ENCODE data around the gene SLC25A45.
A peak's percentile ranks its signal among the peaks of the same experiment; 100 is the strongest.
"Not testable (repeated sequence)": the region's sequence is repeated elsewhere in the genome, so short reads cannot be mapped to it uniquely, and the experiment has no call there.

Gene SLC25A45

GRCh38 chr11:65355776-65356393 lies 26.6 kb downstream of the SLC25A45 start:
- no peak for DNase-seq

- DNase-seq, result peak; percentile 47
Observed at GRCh38 chr11:65355013-65355775, 27.3 kb downstream of the SLC25A45 start.

GRCh38 chr11:65354265-65355012 lies 28.0 kb downstream of the SLC25A45 start, which contains the start of gene TIGD3:
TIGD3 (plus strand) TSS chr11:65354751; CDS start chr11:65355809, 1,058 bp downstream.
- DNase-seq, result peak; percentile 97

GRCh38 chr11:65353900-65354264 lies 28.6 kb downstream of the SLC25A45 start:
- DNase-seq, result no peak

DNA sequence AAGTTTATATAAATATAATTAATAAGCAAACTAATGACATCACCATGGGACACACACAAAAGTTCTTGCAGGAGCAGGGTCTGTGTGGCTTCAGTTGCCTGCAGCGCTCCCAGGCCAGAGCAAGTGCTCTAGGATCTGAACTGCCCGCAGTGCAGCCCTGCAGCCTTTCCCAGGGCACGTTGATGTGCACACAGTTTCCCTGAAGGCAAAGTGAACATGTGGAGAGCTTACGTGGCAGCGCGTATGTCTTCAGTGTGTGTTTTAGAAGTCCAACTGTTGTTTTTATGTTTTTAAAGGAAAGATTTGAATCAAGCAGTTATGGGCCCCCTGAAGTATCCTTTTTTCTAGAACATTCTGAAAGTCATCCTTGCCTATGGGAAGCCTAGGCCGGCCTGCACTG lies 29.1 kb downstream of the SLC25A45 start:
- no peak for DNase-seq

DNA sequence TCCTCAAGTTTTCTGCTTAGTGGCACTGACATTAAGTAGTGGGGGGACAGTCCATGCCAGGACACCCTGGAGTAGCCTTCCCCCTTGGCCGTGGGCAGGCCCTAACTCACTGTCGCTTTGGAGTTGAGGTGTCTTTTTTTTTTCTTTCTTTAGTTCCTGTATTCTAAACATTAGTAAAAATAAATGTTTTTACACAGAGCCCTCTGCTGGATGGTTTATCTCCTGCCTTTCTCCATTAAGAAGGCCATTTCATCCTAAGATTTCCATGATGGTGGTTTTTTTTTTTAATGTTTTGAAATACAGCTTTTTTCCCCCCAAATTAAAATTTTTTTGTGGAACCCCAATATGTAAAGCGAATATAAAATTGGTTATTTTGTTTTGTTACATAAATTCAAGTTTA lies 29.7 kb downstream of the SLC25A45 start:
- DNase-seq, result no peak

GRCh38 chr11:65351511-65351910 lies 30.9 kb downstream of the SLC25A45 start:
- no peak for DNase-seq

GRCh38 chr11:65341856-65342255 lies 40.6 kb downstream of the SLC25A45 start:
- DNase-seq, result no peak

DNA sequence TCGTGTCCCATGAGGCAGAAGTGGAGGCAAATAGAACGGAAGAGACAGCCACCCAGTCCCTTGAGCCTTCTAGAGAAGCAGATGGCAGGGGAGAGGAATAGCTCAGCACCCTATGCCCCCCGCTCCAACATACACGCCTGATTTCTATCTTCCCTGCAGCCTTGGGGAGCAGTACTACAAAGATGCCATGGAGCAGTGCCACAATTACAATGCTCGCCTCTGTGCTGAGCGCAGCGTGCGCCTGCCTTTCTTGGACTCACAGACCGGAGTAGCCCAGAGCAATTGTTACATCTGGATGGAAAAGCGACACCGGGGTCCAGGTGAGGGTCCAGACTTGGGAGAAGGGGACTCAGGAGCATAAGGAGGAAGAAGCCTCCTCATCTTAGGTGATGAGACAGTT lies 42.2 kb downstream of the SLC25A45 start:
- DNase-seq, result no peak

DNA sequence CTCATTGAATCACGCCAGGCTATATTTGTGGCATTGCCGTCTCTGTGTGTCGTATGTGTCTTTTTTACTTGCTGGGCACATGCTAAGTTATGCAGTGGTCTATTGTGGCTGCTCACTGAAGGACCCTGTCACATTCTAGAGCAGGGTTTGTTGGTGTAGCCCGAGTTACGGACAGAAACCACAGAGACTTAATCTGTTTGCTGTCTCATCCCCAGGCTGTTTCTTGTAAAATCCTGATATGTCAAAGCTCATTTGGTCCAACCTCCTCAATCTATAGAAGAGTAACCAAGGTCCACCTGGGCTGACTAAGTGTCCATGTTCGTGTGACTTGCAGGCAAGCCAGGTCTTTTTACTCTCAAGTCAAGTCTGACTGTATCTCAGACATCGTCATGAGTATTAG lies 43.8 kb downstream of the SLC25A45 start:
- no peak for DNase-seq

DNA sequence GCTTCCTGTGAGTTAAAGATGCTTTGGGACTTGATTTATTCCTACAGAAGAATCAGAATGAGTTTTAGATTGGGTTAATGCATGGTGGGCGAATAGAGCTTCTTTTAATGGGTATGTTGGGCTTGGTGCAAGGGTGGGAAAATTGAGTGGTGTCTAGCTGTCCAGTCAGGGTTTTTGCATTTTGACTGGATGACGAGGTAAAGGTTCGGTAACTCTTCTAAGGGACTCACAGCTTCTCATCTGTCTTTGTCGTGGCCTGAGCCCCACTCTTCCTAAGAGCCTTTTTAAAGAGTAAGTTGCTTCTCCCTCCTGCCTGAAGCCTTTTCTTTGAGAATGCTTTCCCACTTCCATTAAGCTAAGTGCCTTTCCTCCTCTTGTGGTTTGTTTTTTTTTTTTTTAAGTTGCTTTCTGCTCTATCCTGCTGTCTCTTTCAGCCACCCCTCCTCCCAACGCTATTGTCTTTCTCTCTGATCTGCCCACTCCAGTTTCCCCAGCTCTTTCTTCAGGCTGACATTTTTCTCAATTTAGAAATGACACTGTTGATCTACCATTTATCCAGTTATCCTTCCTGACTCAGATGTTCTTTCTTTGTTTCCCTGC lies 47.6 kb downstream of the SLC25A45 start:
- DNase-seq, result no peak

DNA sequence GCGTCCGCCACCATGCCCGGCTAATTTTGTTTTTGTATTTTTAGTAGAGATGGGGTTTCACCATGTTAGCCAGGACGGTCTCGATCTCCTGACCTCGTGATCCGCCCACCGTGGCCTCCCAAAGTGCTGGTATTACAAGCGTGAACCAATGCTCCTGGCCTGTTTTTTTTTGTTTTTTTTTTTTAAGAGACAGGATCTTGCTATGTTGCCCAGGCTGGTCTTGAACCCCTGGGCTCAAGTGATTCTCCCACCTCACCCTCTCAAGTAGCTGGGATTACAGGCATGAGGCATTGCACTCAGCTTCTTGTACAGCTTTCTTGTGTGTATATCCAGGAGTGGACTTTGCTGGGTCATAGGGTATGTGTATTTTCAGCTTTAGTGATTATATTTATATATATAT lies 49.9 kb downstream of the SLC25A45 start:
- not testable (repeated sequence) for DNase-seq

DNA sequence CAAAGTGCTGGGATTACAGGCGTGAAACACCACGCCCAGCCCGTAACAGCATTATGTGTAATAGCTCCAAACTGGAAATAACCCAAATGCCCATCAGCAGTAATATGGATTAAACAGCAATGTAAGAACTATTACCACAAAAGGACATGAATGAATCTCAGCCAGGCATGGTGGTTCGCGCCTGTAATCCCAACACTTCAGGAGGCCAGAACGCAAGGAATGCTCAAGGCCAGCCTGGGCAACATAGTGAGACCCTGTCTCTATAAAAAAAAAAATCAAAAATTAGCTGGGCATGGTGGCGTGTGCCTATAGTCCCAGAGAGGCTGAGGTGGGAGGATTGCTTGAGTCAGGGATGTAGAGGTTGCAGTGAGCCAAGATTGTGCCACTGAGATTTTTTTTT lies 51.9 kb downstream of the SLC25A45 start:
- no peak for DNase-seq

GRCh38 chr11:65329944-65330403 lies 52.5 kb downstream of the SLC25A45 start:
- DNase-seq, result peak; percentile 87

GRCh38 chr11:65329478-65329877 lies 53.0 kb downstream of the SLC25A45 start:
- DNase-seq, result no peak

DNA sequence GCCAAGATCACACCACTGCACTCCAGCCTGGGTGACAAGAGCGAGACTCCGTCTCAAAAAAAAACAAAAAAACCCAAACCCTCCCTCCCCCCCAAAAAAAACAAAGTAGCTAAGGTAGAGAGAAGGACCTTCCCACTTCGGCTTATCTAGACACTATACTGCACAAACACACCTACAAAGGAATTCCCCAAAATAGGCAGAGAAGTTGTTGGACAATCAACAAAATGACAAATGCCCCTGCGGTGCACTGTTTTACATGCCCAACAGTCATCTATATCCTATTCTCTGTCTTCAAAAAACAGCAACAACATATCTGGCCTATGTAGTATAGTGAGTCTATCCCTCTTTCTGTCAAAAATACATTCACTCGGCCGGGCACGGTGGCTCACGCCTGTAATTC lies 55.4 kb downstream of the SLC25A45 start:
- no peak for DNase-seq

- no peak for DNase-seq
Observed at GRCh38 chr11:65325435-65325834, 57.0 kb downstream of the SLC25A45 start.
